GM13976 (cell line): ENCODE measurements around the gene PPP1R9B.

Experiments used
- DNase-seq: peaks from one replicate; pipeline ENCODE4 v3.0.0; 2012; ENCODE audit warnings: low spot score
- CTCF ChIP-seq: IDR thresholded peaks from 2 replicates; pipeline ENCODE4 v1.5.1; 2012; ENCODE audit warnings: borderline replicate concordance, mild to moderate bottlenecking; ENCODE audit not compliant: insufficient read depth; ENCODE audit errors: extremely low read depth, missing control alignments, control extremely low read depth
- in situ Hi-C: fragments of 300-500 bp; cut with MboI; formaldehyde crosslinking; loops from one replicate; pipeline ENCODE4 v1.12.0; 2022; ENCODE audit warnings: low sequenced_read_pairs, mixed read lengths, inconsistent platforms; ENCODE audit not compliant: unreplicated experiment

The PPP1R9B gene

DNA sequence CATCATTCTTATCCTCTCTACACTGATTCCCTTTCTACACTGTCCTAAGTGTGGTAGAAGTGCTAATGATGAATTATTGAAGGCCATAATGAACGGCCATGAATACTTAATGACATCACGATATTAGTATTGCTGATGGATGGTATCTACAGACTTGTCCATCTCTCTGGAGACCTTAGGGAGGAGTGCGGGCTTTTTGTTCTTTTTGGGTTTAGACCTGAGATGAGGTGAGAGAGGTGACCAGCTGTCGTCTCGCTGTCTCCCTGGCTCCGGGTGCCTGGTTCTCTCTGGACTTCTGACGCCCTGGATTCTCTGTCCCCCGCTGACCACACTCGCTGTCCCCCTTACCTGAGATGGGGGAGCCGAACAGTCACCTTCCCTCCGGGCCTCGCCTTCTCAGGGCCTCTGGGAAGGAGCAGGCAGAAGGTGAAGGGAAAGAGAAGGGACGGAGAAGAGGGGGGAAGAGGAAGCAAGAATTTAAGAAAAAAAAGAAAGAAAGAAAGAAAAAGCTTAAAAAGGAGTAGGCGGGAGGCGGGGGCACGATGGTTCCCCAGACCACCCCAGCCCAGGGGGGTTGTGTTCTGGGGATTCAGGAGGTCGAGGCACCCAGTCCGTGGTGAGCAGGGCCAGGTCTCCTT is 32.4 kb upstream of the PPP1R9B start:
- TF ChIP-seq CTCF = no peak
- no peak for DNase-seq

GRCh38 chr17:50181591-50182560 is 31.4 kb upstream of the PPP1R9B start:
- in situ Hi-C loops = no loop called here
- TF ChIP-seq CTCF = no peak
- DNase-seq = no peak

More for the DNA sequence above, 32.4 kb upstream of the PPP1R9B start:
- in situ Hi-C loops = no loop called here

- DNase-seq = no peak
- TF ChIP-seq CTCF = no peak
- in situ Hi-C loops = no loop called here
These were observed 30.7 kb upstream of the PPP1R9B start for GRCh38 chr17:50181144-50181543.

DNA sequence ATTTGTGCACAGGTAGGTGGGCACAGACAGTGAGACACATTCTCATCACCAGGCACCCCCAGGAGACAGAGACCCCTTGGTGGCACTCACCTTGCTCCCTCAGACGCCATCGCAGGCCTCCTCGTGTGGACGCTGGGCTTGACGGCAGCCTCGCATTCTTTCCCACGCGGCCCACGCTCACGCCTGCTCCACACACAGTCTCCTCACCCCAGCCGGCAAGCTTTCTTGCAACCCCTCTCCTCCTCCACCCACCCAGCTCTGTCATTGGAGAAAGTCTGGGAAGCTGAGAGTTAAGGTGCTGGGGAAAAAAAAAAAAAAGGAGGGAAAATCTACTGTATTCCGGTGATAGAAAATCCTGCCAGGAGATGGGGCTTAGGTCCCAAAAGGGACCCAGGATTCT is 30.1 kb upstream of the PPP1R9B start:
- DNase-seq = no peak
- in situ Hi-C loops = no loop called here
- no peak for TF ChIP-seq CTCF

DNA sequence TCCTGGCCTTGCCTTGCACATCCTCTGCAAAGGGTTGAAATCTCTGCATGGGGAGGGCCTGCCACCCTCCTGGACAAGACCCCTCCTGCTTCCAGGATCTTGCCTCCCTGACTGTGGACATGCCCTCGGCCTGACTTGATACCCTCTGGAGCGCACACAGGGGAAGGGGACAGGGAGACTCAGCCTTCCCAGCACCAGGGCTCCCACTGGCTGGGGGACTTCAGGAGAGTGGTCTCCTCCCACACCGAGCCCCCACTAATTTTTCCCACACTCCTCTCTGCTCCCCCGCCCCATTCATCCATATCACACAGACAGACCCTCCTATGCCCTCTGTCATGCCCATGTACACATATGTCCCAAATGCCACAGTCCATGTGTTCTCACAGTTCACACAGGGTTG is 29.6 kb upstream of the PPP1R9B start:
- no peak for DNase-seq
- in situ Hi-C loops = no loop called here
- TF ChIP-seq CTCF = no peak

DNA sequence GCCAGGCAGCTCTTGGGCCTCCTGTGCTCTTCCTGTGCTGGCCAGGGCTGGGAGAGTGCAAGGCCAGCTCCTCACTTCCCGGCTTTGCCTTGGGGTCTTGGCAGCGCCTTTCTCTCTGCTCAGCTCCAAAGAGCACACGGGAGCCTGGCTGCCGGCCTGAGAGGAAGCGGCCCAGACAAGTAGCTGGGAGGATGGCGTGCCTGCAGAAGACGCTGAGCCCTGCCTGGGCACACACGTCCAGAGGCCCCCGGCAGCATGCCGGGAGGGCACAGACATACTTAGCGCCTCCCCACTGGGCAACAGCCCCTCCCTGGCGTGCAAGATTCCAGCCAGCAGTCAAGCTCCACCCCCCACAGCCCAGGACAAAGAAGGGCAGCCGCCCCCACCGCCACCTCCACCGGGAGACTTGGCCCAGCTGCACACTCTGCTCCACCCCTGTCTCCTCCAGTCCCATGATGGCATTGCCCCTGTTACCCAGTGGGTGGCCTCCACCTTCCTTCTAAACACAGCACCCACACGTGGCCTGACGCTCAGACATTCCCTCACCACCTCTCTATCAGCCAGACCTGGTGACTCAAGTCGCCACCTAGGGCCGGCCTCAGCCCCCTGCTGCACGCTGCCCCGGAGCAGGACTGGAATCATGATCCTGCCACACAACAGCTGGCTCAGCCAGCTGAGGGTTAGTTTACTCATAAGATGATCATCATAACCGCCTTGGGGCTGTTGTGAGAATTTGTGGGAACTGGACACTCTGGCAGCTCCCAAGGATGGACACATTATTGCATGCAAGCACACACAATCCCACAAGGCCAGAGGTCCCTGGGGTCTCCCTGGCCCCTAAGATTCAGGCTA is 27.7 kb upstream of the PPP1R9B start:
- in situ Hi-C loops = no loop called here
- DNase-seq = peak; percentile 80
- peak; percentile 53 for TF ChIP-seq CTCF
